Measurements from ENCODE around the gene RRP8. TPM values are rescaled to one million over a fixed set of nuclear protein-coding genes. Genes with fewer than 3 reads are reported as not detected.

RRP8 gene
- total RNA-seq (2022; extraction: Qiagen RNA extraction; ENCODE audit: low read depth): 27.3 to 34.5 TPM (median 32.3 TPM) in 5 replicates

DNA sequence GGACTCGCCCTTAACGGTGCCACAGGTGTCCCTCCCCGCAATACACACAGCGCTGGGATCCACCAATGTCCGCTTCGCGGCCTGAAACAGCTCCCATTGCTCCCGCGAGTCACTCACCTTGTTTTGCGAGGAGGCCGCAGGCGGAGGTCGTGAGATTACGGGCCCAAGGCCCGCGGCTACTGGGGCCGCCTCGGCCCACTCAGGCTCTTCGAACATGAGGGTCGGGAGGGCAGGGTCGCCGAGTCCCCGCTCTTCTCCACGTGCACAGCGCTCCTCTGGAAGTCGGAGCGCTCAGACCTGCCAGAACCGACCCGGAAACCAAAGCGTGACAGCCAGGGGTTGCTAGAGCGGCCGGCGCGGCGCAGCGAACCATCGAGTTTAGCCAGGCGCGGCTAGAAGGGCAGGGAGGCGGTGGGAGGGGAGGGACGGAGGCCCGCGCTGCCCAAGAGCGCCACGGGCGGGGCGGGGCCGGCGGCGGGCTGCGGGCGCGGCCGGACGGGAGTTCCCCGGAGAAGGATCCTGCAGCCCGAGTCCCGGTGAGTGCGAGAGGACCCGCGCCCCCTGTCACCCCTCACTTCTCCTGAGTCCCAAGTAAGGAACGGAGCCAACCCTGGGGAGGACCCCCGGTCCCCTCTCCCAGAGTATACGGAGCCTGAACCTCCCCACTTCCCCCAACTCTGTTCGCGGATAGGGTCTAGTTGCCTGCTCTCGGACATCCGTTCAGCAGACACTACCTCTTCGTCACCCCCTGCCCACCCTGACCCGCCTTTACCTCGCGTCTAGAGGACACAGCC, at the start of gene RRP8, which contains the start of gene ILK:
TSS of gene RRP8 (minus strand) at position 330 of the 794 bp plus-strand sequence. CDS start at position 216, 114 bp downstream.
TSS of gene ILK (plus strand) at position 488 of the 794 bp plus-strand sequence. CDS start 498 bp downstream, outside the sequence.

GRCh38 chr11:6619004-6619745, 15.8 kb upstream of the RRP8 start, which contains the start of gene TPP1:
Gene TPP1 (minus strand): TSS chr11:6619422. CDS start chr11:6619400, 22 bp downstream.

GRCh38 chr11:6612213-6613041, 9.0 kb upstream of the RRP8 start, which contains the start of gene TAF10:
Gene TAF10 (minus strand): TSS chr11:6612216. CDS start chr11:6612189, 27 bp downstream.

Other genes with a start within 250 kb of the RRP8 start
- gene SMPD1, start 213.1 kb downstream of the RRP8 start, total RNA-seq (2022; extraction: Qiagen RNA extraction; ENCODE audit: low read depth): 7.4 to 11.4 TPM (median 10.1 TPM) in 5 replicates
- gene APBB1, start 184.5 kb downstream of the RRP8 start, total RNA-seq (2022; extraction: Qiagen RNA extraction; ENCODE audit: low read depth): 14.1 to 22.3 TPM (median 19.7 TPM) in 5 replicates
- gene HPX, start 162.6 kb downstream of the RRP8 start, total RNA-seq (2022; extraction: Qiagen RNA extraction; ENCODE audit: low read depth): 0.42 to 1.9 TPM (median 0.61 TPM) in 5 replicates
- gene TRIM3, start 129.7 kb downstream of the RRP8 start, total RNA-seq (2022; extraction: Qiagen RNA extraction; ENCODE audit: low read depth): 16.3 to 25.3 TPM (median 19.7 TPM) in 5 replicates
- 46.0 to 58.4 TPM (median 56.1 TPM) in 5 replicates for gene ARFIP2, start 122.3 kb downstream of the RRP8 start, total RNA-seq (2022; extraction: Qiagen RNA extraction; ENCODE audit: low read depth)
- gene TIMM10B, start 122.1 kb downstream of the RRP8 start, total RNA-seq (2022; extraction: Qiagen RNA extraction; ENCODE audit: low read depth): 19.9 to 34.3 TPM (median 28.4 TPM) in 5 replicates
- gene DNHD1, start 106.3 kb downstream of the RRP8 start, total RNA-seq (2022; extraction: Qiagen RNA extraction; ENCODE audit: low read depth): 1.8 to 4.2 TPM (median 2.9 TPM) in 5 replicates
- gene ILK, start 158 bp upstream of the RRP8 start, total RNA-seq (2022; extraction: Qiagen RNA extraction; ENCODE audit: low read depth): 94.5 to 126 TPM (median 120 TPM) in 5 replicates
- gene TAF10, start 8.6 kb upstream of the RRP8 start, total RNA-seq (2022; extraction: Qiagen RNA extraction; ENCODE audit: low read depth): 193 to 208 TPM (median 202 TPM) in 5 replicates
- gene TPP1, start 15.8 kb upstream of the RRP8 start, total RNA-seq (2022; extraction: Qiagen RNA extraction; ENCODE audit: low read depth): 33.9 to 51.3 TPM (median 44.2 TPM) in 5 replicates
- gene DCHS1, start 52.2 kb upstream of the RRP8 start, total RNA-seq (2022; extraction: Qiagen RNA extraction; ENCODE audit: low read depth): 0.05 to 0.13 TPM (median 0.10 TPM) in 5 replicates
- gene MRPL17, start 79.7 kb upstream of the RRP8 start, total RNA-seq (2022; extraction: Qiagen RNA extraction; ENCODE audit: low read depth): 81.5 to 138 TPM (median 96.2 TPM) in 5 replicates
- not detected in 5 replicates for gene OR2AG2, start 168.4 kb upstream of the RRP8 start, total RNA-seq (2022; extraction: Qiagen RNA extraction; ENCODE audit: low read depth)
- not detected in 5 replicates for gene OR2AG1, start 179.4 kb upstream of the RRP8 start, total RNA-seq (2022; extraction: Qiagen RNA extraction; ENCODE audit: low read depth)
- gene OR6A2, start 196.1 kb upstream of the RRP8 start, total RNA-seq (2022; extraction: Qiagen RNA extraction; ENCODE audit: low read depth): not detected in 5 replicates
- gene OR10A5, start 242.1 kb upstream of the RRP8 start, total RNA-seq (2022; extraction: Qiagen RNA extraction; ENCODE audit: low read depth): not detected in 5 replicates